Lung (tissue), 12 donors: Measurements from ENCODE around the gene LRRC74A. TPM values are rescaled to one million over a fixed set of nuclear protein-coding genes. Genes with fewer than 3 reads are reported as not detected.

Experiments used
- ATAC-seq: fragments of 200-7000 bp; cut with Tn5 transposase; one replicate; pipeline ENCODE4 v1.9.1; 2020; ENCODE audit warnings: moderate number of reproducible peaks; ENCODE audit not compliant: insufficient read depth, low FRiP score
- DNase-seq, 3 donors: peaks; one replicate each; pipeline ENCODE4 v3.0.0-alpha.2; 2013 to 2017
- H3K27ac ChIP-seq, 2 donors: one replicate each; pipeline ENCODE4 v1.5.1; 2013; ENCODE audit warnings: mild to moderate bottlenecking in 2 of 2, moderate library complexity in 2 of 2, control low read depth in 1 of 2, inconsistent platforms in 1 of 2, low read depth in 1 of 2, low read length in 1 of 2
- H3K27me3 ChIP-seq, 3 donors: one replicate each; pipeline ENCODE4 v1.5.1; 2013; ENCODE audit warnings: low read length in 2 of 3; ENCODE audit not compliant: control insufficient read depth in 3 of 3, insufficient read depth in 3 of 3
- H3K36me3 ChIP-seq, 4 donors: one replicate each; pipeline ENCODE4 v1.5.1; 2013; ENCODE audit warnings: low read length in 4 of 4, mild to moderate bottlenecking in 1 of 4, moderate library complexity in 1 of 4; ENCODE audit not compliant: control insufficient read depth in 4 of 4, insufficient read depth in 4 of 4
- H3K4me1 ChIP-seq, 5 donors: one replicate each; pipeline ENCODE4 v1.5.1; 2013; ENCODE audit warnings: low read length in 5 of 5, mild to moderate bottlenecking in 2 of 5, moderate library complexity in 1 of 5; ENCODE audit not compliant: control insufficient read depth in 5 of 5, insufficient read depth in 5 of 5
- H3K4me3 ChIP-seq: one replicate; pipeline ENCODE4 v1.5.1; 2013; ENCODE audit warnings: mild to moderate bottlenecking, control low read depth, moderate library complexity
- H3K9ac ChIP-seq, 2 donors: one replicate each; pipeline ENCODE4 v1.5.1; 2013; ENCODE audit warnings: low read length in 2 of 2, control low read depth in 1 of 2; ENCODE audit not compliant: insufficient read depth in 1 of 2
- H3K9me3 ChIP-seq, 4 donors: one replicate each; pipeline ENCODE4 v1.5.1; 2013; ENCODE audit warnings: low read length in 3 of 4, mild to moderate bottlenecking in 1 of 4, moderate library complexity in 1 of 4; ENCODE audit not compliant: control insufficient read depth in 4 of 4, insufficient read depth in 3 of 4
- CTCF ChIP-seq: IDR thresholded peaks from 2 replicates; pipeline ENCODE4 v1.5.1; 2012; ENCODE audit warnings: mild to moderate bottlenecking; ENCODE audit errors: control extremely low read depth, extremely low read depth
- WGBS, 2 donors: extraction: QIAGEN DNeasy Blood & Tissue Kit; methylation state at CpG; one replicate each; pipeline ENCODE4 v1.1.7; 2013; 5-methylcytosine and 5-hydroxymethylcytosine counted together
- polyA plus RNA-seq, 2 donors: library from polyadenylated mRNA; stranded (reverse); fragments of 200-250 nt; gene quantifications; one replicate each; pipeline ENCODE4 v1.2.1, GENCODE V29; 2013
- total RNA-seq, 2 donors: library from RNA; depleted of rRNA in 1 of 2; stranded (reverse); fragments of >200 nt in 1 of 2; gene quantifications; one replicate each; pipeline ENCODE4 v1.2.1, GENCODE V29; 2014 to 2021
- donor health status: control.
- donor health status: control.
- donor health status: Bipolar disorder and iron deficiency.
- donor health status: healthy.
- donor health status: DM: yes; HTN: yes; CAD: no.

The LRRC74A gene
- total and polyA plus RNA-seq, 4 donors: not detected

- TF ChIP-seq CTCF: no peak
- no peaks in the 10 kb centered on the region for H3K9me3 ChIP-seq
- no peaks in the 10 kb centered on the region for H3K27me3 ChIP-seq
- peak overlapping the region in 1 of 2 donors; percentile 35 for H3K27ac ChIP-seq
- DNase-seq: no peak
- H3K36me3 ChIP-seq: peaks cover 0 to 33% (median 6%) of the 10 kb centered on the region in 4 donors
- peaks cover 0 to 5% (median 0%) of the 10 kb centered on the region in 5 donors for H3K4me1 ChIP-seq
- H3K9ac ChIP-seq: no peak overlapping the region
- ATAC-seq: no peak
- H3K4me3 ChIP-seq: no peak overlapping the region
- WGBS, 2 donors: 83 to 86% methylated on average over 10 of the region's 10 CpGs
Observed at GRCh38 chr14:76782115-76782884, 43.9 kb upstream of the LRRC74A start.

GRCh38 chr14:76782885-76783566, 43.2 kb upstream of the LRRC74A start:
- Histone ChIP-seq H3K4me1 (peaks cover 0 to 5% (median 0%) of the 10 kb centered on the region in 5 donors), H3K27ac (peak overlapping the region in 1 of 2 donors; percentile 35), H3K9me3 (no peaks in the 10 kb centered on the region), H3K9ac (no peak overlapping the region), H3K4me3 (no peak overlapping the region), H3K27me3 (no peaks in the 10 kb centered on the region), H3K36me3 (peaks cover 0 to 39% (median 6%) of the 10 kb centered on the region in 4 donors)
- no peak for TF ChIP-seq CTCF
- ATAC-seq: no peak
- DNase-seq: no peak
- 38 to 42% methylated on average over 9 of the region's 9 CpGs for WGBS, 2 donors

- no peaks in the 10 kb centered on the region for H3K9me3 ChIP-seq
- peaks cover 2 to 46% (median 7%) of the 10 kb centered on the region in 4 donors for H3K36me3 ChIP-seq
- TF ChIP-seq CTCF: no peak
- H3K27ac ChIP-seq: peak overlapping the region in 1 of 2 donors; percentile 13
- no peak overlapping the region for H3K9ac ChIP-seq
- DNase-seq (no peak), ATAC-seq (no peak)
- peaks cover 0 to 5% (median 0%) of the 10 kb centered on the region in 5 donors for H3K4me1 ChIP-seq
- 77 to 85% methylated on average over 6 of the region's 6 CpGs for WGBS, 2 donors
- H3K27me3 ChIP-seq: no peaks in the 10 kb centered on the region
- no peak overlapping the region for H3K4me3 ChIP-seq
Observed at GRCh38 chr14:76784266-76784874, 41.8 kb upstream of the LRRC74A start.
